ENCODE results near the gene C2orf49.
A peak's percentile ranks its signal among the peaks of the same experiment; 100 is the strongest.

The C2orf49 gene

DNA sequence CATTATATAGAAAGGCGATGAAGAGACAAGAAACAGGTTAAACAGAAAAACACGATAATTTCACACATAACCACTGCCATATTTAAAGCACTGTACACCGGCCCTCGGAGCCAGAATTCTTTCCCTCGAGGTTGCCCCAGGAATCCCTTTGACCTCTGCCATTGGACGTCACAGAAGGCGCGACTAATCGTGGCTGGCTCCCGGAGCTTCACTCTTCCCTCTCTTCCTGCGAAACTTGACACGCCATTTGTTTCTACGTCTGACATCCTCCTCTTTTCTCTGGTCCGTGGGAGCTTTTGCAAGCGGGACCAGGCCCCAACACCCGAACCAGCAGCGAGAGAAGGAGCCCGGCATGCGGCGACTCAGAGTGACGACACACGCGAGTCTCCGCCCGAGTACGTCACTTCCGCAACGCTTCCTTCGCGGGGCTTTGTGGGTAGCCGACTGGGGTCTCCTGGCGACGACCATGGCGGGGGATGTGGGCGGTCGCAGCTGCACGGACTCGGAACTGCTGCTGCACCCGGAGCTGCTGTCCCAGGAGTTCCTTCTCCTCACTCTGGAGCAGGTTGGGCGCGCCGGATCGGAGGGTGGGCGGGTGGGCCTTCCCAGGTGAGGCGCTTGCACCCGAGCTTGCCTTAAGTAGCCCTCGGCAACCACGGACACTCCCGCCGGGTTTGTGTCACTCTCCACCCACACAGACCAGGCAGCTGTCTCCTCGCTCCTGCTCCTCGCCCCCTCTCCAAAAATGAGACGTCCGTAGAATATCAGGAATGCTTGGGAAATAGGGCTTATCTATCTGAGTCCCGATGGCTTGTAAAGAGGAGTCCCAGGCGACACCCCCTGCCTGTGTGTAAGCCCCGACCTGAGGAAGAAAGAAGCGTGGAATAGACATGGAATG is at the start of gene C2orf49:
Gene C2orf49 (plus strand): TSS at position 419 of the 898 bp plus-strand sequence. CDS start 48 bp downstream, at position 467.
- DNase-seq (ENCODE audit: low read depth in 2 of 2), result peak; percentile 55 to 74

DNA sequence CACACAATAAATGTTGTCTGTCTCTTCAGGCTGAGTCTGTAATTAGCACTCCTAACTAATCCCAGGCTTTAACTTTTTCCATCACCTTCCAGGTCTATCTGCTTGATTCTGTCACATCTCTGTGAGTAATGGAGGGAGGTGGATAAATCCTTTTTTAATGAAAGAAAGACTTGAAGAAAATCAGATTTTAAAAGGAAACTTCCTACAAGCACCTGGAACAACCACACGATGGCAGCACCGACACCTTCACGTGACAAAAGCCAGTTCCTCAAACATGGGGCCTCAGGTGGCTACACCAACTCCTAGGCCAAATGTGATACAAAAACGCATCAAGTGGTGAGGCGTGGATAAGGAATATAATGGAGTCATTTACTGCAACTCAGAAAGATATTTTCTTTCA is 49.6 kb upstream of the C2orf49 start:
- DNase-seq (ENCODE audit: low read depth in 2 of 2), result no peak

DNA sequence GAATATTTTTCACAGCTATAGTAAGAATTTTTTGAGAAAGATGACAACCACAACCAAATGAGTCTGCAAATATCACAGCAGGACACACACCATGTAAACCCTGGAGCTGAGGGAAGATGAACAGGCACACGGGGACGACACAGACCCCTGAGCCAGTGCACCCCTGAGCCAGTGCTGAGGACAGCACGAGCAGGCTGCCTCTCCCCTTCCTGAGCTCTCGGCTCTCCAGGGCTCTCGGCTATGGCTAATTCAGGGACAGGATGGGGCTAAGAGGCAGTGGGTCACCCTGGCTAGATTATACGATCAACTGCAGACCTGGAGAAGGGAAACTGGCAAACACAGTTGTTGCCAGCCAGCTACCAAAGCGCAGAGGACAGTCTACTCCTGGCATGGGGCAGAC is 49.2 kb upstream of the C2orf49 start:
- no peak for DNase-seq (ENCODE audit: low read depth in 2 of 2)

DNA sequence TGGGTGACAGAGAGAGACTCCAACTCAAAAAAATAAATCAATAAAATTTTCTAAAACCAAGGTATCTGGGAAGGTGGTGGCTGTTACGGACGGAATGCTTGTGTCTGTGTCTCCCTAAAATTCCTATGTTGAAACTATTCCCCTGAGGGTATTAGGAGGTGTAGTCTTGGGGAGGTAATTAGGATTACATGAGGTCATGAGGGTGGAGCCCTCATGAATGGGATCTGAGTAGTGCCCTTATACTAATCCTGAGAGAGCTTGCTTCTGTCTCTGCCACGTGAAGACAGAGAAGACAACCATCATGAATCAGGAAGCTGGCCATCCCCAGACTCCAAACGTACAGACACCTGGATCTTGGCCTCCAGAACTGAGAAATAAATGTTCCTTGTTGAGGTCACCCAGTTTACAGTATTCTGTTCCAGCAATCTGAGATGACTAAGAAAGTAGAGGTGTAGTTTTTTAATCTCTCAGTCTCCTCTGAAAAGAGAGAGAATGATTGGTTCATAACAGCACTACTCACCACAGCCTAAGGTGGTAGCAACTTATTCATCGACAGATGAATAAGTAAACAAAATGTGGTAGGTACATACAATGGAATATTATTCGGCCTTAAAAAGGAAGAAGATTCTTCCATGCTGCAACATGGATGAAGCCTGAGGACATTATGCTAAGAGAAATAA is 46.2 kb upstream of the C2orf49 start:
- no peak for DNase-seq (ENCODE audit: low read depth in 2 of 2)

DNA sequence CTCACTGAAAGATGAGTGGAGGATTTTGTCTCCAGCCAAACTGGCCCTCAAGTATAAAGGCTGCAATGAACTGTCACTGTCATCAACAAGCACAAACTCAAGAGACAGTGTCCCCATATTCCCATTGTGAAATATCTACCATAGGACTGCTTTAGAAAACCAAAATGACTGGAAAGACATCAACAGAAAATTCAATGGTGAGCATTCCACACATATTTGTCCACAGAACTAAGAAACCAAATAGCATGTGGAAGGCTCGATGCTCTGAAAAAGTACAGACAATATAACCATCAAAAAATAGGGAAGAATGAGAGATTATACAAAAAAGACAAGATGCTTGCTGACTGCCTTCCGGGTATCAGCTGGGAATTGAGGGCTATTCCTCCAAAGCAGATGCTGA is 45.4 kb upstream of the C2orf49 start:
- no peak for DNase-seq (ENCODE audit: low read depth in 2 of 2)

DNA sequence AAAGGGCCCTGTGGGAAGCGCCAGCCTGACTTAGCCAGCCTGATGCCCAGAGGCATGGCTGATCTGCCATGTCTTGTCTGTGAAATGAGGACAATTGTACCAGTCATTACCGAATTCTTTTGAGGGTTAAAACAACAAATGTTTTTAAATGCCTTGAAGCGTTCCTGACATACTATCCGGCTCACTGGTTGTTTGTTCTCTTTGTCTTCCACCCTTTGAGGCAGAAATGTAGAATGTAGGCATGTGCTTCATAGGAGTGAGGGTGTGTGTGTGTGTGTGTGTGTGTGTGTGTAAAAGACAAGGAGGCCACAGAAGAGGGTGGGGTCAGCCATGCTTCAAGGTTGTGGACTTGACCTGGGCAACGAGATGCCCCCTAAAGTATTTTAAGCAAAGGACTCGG is 43.3 kb upstream of the C2orf49 start:
- no peak for DNase-seq (ENCODE audit: low read depth in 2 of 2)

DNA sequence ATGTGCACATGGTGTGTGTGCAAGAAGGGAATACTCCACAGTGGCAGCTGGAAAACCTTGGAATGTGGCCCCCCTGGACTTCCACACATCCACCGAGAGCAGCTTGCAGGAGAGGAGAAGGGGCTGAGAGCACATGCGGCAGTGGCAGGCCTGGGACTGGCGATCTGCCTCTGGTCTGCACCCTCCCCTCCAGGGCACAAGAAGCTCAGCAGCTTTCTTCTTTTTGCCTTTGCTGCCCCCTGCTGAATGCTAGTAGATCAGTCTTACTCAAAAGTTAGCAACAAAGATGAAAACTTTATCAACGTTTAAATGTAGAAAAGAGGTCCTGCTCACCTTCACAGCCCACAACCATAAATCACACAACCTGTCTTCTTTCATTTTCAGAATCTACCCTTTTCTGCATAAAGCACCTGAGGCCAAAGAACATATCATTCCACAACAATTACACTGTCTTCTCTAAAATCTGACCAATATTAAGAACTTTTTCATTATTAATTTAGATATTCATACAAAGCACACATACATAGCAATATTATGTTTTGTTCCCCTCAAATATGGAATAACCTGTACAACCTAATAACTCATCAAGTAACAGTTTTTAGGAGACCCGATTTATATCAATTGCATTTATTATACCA is 42.4 kb upstream of the C2orf49 start:
- DNase-seq (ENCODE audit: low read depth in 2 of 2), result no peak

DNA sequence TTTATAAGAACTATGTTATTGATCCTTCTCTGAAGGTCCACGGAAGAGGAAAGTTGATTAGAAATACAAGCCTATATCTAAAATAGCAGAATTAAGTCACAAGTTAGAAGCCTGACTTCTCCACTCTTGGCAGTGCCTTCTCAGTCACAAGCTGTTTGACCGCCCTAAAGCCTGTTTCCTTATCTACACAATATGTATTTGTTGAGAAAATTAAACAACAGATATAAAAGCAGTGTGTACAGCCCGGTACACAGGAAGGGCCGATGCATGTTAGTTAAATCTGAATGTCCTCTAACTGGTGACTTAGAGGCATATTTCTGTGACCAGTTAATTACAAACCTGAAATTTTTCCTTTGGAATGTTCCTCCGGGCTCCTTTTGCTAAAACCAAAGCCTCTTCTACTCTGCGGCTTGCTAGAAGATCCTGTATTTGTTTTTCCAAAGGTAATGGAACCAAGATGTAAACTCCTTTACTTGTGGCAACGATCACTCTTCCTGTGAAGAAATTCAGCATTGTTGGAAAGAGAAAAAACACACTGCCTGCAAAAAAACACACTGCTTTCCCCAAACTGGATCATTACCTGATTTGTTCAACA is 41.2 kb upstream of the C2orf49 start:
- no peak for DNase-seq (ENCODE audit: low read depth in 2 of 2)

DNA sequence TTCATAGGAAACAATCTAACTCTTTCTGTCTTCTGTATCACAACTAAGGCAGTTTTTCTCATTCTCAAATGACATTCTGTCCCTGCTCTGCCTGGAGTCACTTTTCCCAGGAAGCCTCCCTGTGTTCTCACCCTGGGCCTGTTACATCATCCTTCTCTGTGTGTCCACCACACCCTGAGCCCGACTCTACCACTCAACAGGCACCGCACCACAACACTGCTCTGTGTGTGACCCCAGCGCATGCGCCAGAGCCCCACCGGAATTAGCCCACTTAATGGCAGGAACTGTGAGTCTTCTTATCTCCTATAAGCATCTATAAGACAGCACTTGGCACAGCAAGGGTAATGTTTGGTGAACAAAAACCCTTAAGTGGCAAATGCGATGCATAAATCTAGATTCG is 40.1 kb upstream of the C2orf49 start:
- DNase-seq (ENCODE audit: low read depth in 2 of 2), result no peak

DNA sequence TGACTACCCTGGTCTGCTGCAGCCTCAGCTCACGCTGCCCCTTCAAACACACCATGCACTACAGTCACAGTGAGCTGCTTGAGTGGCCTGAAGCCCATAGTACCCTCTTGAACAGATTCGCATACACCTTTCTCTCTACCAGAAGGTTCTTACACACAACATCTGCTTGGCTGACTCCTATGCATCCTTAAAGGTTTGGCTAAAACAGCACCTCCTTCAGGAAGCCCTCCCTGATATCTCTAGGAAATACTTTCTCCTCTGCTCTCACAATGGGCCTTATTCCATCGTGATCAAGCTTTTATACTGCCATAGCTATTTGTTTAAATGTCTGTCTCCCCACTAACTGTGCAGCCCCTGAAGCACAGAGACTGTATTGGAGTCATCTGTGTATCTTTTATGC is 39.3 kb upstream of the C2orf49 start:
- no peak for DNase-seq (ENCODE audit: low read depth in 2 of 2)

DNA sequence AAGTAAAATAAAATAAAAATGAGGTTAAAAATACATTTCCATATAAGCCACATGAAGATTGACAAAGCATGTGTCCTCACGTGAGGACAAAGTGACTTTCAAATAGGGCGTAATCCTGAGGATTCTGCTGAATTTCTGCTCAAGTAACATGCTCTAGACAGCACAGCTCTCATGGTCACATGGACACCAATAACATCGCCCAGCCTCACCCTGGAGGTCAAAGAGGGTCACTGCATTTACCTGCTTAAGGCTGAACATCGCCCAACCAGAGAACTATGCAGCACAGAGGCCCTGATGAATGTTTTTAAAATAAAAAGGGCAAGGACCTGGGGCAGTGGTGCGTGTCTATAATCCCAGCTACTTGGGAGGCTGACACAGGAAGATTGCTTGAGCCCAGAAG is 38.0 kb upstream of the C2orf49 start:
- DNase-seq (ENCODE audit: low read depth in 2 of 2), result no peak

DNA sequence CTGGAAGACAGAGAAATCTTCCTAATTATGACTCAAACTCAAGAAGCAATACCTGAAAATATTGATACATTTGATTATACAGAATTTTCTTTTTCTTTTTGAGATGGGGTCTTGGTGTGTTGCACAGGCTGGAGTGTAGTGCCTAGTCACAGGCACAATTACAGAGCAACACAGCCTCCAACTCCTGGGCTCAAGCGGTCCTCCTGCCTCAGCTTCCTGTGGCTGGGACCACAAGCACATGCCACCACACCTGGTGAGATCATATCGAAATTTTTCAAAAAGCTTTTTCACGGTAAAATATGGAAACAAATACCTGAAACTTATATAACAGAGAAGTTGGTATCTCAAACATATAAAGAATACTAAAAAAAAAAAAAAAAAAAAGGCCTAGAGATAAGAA is 35.7 kb upstream of the C2orf49 start:
- DNase-seq (ENCODE audit: low read depth in 2 of 2), result no peak

DNA sequence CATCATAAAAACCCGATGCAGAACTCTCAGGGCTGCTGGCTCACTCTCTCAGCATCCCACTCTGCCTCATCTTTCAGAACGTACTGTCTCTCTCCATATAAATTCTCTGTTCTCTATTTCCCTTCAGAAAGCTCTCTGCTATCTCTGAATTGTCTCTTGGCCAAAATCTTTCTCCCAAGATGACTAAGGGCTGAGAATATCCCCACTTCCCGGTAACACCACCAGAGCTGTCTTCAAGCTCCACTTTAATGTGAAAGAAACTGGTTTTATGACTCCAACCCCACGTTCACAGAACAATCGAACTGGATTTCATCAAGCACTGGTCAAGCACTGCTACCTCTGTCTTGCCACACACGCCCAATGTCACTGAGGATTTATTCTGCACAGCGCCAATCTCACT is 30.2 kb upstream of the C2orf49 start:
- DNase-seq (ENCODE audit: low read depth in 2 of 2), result no peak

DNA sequence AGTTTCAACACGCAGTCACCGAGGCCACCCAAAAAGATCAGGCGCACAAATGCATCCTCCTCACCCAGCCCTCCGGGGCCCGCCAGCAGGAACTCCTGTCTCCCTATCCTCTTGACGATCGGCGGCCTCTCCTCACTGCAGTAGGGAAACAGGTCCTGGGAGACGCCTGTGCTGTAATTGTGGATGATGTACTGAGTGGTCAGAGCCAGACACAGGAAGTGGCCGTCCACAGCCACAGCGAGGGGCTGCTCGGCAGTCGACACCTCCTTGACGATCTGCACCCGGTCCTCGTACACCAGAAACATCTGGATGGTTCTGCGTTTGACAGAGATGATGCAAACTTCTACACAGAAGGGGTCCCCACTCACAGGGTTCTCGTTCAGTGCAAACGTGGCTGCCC is 29.8 kb upstream of the C2orf49 start:
- DNase-seq (ENCODE audit: low read depth in 2 of 2), result no peak

DNA sequence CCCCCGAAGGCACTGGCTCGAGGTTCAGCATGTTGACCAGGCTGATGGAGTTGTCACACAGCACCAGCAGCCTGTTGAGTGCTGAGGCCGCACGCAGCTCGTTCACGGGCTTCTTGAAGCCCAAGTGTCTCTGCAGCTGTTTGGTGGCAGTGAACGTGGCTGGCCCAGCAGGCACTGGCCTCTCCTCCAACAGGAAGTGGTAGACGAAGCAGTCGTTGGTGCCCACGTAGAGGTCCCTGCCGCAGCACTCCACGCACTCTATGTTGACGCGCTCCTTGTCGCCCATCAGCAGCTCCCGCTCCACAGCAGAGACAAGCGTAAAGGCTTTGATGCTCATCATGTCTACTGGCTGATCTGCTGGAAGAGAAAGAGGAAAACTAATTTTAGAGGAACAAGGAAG is 29.4 kb upstream of the C2orf49 start:
- no peak for DNase-seq (ENCODE audit: low read depth in 2 of 2)

DNA sequence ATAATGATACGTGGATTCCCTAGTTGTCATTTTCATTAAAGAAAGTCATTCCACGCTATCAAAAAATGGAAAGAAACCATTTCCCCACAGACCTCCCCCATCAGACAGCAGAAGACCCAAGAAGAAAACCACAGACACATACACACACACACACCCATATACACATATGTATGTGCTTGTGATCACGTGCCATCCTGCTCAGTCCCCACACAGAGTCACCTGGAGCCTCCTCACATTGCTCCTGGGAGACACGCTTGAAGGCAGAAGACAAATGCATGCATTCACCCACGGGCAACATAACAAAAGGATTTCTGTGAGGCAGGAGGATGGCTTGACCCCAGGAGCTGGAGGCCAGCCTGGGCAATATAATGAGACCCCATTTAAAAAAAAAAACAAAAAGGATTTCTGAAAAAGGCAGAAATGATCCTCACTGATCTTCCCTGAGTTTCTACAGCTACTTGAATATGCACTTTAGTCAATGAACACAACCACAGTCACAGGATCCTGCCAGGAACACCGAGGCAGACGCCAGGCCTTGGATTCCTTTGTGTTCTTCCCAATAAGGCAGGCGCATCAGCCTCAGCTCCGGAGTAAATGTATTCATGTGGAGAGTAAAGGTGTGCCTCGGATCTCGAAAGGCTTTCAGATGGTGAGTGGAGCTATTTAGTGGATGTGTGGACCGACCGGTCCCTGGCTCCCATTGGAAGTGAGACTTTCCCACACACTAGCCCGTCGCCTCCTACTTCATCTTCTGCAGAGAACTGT is 28.8 kb upstream of the C2orf49 start:
- DNase-seq (ENCODE audit: low read depth in 2 of 2), result no peak

DNA sequence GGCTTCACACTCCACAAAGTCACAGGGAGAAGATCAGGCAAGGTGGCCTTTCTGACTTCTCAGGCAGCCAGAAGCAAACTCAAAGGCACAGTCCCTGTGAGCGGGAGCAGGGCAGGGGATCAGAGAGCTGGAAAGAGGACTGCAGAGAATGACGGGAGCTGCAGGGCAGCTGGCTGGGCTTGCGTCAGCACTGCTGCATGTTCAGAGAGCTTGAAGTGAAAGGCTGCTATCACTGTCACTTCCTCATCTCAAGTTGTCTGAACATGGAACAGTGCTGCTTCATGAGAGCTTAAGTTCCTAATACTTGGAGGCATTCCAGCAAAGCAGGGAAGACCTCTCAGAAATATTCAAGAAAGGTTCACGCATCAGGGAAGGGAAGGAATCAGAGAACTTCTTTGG is 28.2 kb upstream of the C2orf49 start:
- no peak for DNase-seq (ENCODE audit: low read depth in 2 of 2)

DNA sequence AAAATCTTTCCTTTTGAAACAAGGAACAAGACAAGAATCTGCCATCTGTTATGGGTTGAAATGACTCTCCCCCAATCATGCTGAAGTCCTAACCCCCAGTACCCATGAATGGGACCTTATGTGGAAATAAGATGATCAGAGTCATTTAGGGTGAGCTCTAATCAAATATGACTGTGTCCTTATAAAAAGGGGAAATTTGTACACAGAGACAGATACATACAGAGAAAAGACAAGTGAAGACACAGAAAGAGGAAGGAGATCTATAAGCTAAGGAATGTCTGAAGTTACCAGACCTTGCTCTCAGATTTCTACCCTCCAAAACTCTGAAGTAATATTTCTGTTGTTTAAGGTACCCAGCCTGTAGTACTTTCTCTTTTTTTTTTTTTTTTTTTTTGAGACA is 23.5 kb upstream of the C2orf49 start:
- no peak for DNase-seq (ENCODE audit: low read depth in 2 of 2)

DNA sequence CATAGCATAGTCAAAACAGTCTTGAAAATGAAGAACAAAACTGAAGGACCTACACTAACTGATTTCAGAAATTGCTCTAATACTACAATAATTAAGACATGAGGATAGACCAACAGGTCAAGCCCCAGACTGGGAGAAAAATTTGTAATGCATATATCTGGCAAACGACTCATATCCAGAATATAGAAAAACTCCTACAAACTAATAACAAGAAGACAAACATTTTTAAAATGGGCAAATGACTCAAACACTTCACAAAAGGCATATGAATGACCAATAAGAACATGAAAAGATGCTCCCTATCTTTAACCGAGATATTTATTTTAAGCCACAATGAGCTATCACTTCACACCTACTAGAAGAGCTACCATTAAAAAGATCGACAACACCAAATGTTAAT is 22.0 kb upstream of the C2orf49 start:
- DNase-seq (ENCODE audit: low read depth in 2 of 2), result no peak

DNA sequence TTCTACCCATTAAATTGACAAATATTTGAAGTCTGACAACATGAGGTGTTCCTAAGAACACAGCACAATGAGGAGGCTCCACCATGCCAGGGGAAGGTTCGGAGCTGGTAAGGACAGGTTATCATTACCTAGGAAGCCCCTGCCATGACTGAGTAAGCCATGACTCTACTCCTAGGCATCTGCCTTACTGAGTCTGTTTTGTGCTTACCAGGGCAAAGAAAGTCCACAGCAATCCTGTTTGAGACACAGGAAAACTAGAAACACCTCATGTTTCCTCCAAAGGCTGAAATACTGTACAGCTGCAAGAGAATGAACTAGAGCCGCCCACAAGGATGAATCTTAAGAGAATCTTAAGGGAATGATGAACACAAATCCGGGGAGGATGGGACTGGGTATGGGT is 19.4 kb upstream of the C2orf49 start:
- no peak for DNase-seq (ENCODE audit: low read depth in 2 of 2)

DNA sequence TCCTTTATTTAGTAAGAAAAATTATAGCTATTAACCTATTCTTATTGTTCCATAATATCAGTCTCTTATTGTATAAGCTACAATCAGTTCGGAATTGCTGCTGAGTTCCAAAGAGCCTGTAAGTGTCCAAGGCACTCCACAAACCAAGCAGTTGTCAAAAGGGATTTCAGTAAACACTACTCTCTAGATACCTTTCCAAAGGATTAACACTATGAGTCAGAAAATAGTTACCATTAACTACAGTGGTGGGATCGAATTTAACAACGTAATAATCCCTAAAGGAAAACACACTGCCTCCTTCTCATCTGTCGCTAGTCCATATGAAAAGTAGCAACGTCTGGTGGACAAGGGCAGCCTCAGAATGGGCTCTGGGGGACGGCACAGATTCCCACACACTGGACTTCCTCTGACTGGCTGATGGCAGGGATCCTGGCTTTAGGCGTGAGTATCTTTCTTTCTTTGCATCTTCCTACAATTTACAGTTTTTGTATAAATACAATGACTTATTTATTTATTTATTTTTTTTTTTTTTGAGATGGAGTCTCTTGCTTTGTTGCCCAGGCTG is 16.6 kb upstream of the C2orf49 start:
- no peak for DNase-seq (ENCODE audit: low read depth in 2 of 2)
